H1 (cell line): ENCODE results near the gene TSC2. TPM values are rescaled to one million over a fixed set of nuclear protein-coding genes. Genes with fewer than 3 reads are reported as not detected.

ENCODE experiments used
- BACH1 ChIP-seq: IDR thresholded peaks from 2 replicates; pipeline ENCODE4 v1.6.1; 2012; ENCODE audit warnings: low read length, improper control_type of control experiment
- EGR1 ChIP-seq: IDR thresholded peaks from 2 replicates; pipeline ENCODE4 v1.6.1; 2011; ENCODE audit warnings: low read depth, low read length, borderline replicate concordance
- KDM5A ChIP-seq: fragments of 200-600 bp; IDR thresholded peaks from 2 replicates; pipeline ENCODE4 v1.7.1; 2012; ENCODE audit warnings: mild to moderate bottlenecking, low read length, inconsistent platforms, mixed read lengths
- PHF8 ChIP-seq: fragments of 200-600 bp; sonication (generic); conservative IDR thresholded peaks from 2 replicates; pipeline ENCODE4 v1.7.1; 2012; ENCODE audit warnings: low read depth, mild to moderate bottlenecking, inconsistent platforms, low read length, moderate library complexity
- RAD21 ChIP-seq, 2 experiments: IDR thresholded peaks in 1 of 2; conservative IDR thresholded peaks in 1 of 2; 2 replicates each; pipeline ENCODE4 v1.6.1; 2011; ENCODE audit warnings: low read depth in 2 of 2, low read length in 2 of 2, improper control_type of control experiment in 1 of 2, inconsistent platforms in 1 of 2, mild to moderate bottlenecking in 1 of 2, moderate library complexity in 1 of 2
- RFX5 ChIP-seq: IDR thresholded peaks from 2 replicates; pipeline ENCODE4 v1.6.1; 2011; ENCODE audit warnings: low read depth, low read length, improper control_type of control experiment, borderline replicate concordance
- polyA plus RNA-seq, 7 experiments: library from polyadenylated mRNA; depleted of rRNA in 3 of 7; stranded (reverse) in 5 of 7; unstranded in 2 of 7; fragments of >200 nt in 5 of 7; fragments of 200-250 nt in 2 of 7; gene quantifications; 1 replicate in 5 of 7; 2 replicates in 1 of 7; 4 replicates in 1 of 7; pipeline versions ENCODE4 v1.2.1 to v1.2.3, GENCODE V29; 2011 to 2013; ENCODE audit warnings: missing spikeins in 2 of 7, mixed read lengths in 2 of 7
- total RNA-seq: library from RNA; stranded (reverse); fragmentation: NEBNext Ultra II Directional; extraction: Animal tissue kit (Norgen Biotek cat#: 25700); gene quantifications from 2 replicates; pipeline ENCODE4 v1.2.1, GENCODE V29; 2021
- TF ChIP-seq, protein P1 (sequence below): IDR thresholded peaks from 2 replicates; pipeline ENCODE4 v1.6.1; 2012; ENCODE audit warnings: low read length, inconsistent platforms
- TF ChIP-seq, protein P2 (sequence below): IDR thresholded peaks from 2 replicates; pipeline ENCODE4 v1.6.1; 2011; ENCODE audit warnings: low read depth, mild to moderate bottlenecking, low read length; ENCODE audit not compliant: insufficient read depth

TSC2 gene
- total and polyA plus RNA-seq, 2 of the 8 experiments (the other 6 are each of a cell fraction or from before 2014, with no cell fraction given) = 65.9 to 96.6 TPM

DNA sequence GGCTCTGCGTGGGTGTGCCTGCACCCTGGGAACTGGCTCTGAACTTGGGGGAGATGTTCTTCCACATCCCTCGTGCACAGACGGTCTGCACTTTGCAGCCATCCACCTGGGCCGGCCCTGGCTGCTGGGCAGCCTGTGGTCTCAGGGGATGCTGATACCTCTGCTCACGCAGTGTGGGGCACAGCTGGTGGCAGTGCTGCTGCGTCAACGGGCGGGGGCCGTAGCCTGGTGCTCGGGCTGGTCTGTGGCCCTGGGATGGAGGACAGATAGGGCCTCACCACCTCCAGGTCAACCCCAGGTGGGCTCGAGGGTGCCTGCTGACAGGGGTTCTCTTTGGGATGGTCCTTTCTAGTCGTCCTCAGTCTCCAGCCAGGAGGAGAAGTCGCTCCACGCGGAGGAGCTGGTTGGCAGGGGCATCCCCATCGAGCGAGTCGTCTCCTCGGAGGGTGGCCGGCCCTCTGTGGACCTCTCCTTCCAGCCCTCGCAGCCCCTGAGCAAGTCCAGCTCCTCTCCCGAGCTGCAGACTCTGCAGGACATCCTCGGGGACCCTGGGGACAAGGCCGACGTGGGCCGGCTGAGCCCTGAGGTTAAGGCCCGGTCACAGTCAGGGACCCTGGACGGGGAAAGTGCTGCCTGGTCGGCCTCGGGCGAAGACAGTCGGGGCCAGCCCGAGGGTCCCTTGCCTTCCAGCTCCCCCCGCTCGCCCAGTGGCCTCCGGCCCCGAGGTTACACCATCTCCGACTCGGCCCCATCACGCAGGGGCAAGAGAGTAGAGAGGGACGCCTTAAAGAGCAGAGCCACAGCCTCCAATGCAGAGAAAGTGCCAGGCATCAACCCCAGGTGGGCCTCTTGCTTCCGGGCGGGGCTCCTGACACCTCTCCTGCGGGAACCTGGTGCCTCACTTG, 36.3 kb downstream of the TSC2 start (continued):
- TF ChIP-seq RAD21 (IDR thresholded peaks at IDR 0.05 in 1 of 2, conservative IDR thresholded peaks at IDR 0.05 in 1 of 2; ENCODE audit: low read depth in 2 of 2, low read length in 2 of 2) (no peak), KDM5A (no peak), RFX5 (no peak), BACH1 (no peak), EGR1 (no peak), PHF8 (no peak)
- TF ChIP-seq, protein P1, sequence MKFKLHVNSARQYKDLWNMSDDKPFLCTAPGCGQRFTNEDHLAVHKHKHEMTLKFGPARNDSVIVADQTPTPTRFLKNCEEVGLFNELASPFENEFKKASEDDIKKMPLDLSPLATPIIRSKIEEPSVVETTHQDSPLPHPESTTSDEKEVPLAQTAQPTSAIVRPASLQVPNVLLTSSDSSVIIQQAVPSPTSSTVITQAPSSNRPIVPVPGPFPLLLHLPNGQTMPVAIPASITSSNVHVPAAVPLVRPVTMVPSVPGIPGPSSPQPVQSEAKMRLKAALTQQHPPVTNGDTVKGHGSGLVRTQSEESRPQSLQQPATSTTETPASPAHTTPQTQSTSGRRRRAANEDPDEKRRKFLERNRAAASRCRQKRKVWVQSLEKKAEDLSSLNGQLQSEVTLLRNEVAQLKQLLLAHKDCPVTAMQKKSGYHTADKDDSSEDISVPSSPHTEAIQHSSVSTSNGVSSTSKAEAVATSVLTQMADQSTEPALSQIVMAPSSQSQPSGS = no peak
- TF ChIP-seq, protein P2, sequence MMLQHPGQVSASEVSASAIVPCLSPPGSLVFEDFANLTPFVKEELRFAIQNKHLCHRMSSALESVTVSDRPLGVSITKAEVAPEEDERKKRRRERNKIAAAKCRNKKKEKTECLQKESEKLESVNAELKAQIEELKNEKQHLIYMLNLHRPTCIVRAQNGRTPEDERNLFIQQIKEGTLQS = no peak
